ENCODE data around the gene ABL1.

Gene ABL1

DNA sequence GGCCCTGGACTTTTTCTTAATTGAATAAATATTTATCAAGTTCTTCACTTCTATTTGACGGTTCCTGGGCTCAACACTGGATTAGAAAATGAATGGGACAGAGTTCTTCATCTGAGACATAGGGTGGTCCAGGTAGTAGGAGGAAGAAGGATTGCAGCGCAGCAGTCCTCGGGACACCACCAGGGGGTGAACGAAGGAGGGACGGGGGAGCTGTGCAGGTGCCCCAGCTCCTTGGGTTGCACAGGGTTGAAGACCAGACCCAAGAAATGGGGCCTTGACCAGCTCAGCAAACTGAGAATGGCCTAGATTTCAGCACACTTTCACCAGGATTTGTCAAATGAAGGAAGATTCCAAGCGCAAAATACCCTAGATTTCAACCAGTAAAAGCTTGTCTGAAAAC is 29.5 kb downstream of the ABL1 start:
- Histone ChIP-seq H3K36me3 (ENCODE audit: insufficient read depth, low read length) (no peaks in the 10 kb centered on the region), H3K27me3 (ENCODE audit: insufficient read depth, low read length) (no peaks in the 10 kb centered on the region), H3K4me1 (ENCODE audit: insufficient read depth, low read length, severe bottlenecking) (no peaks in the 10 kb centered on the region), H4K20me1 (ENCODE audit: insufficient read depth, low read length) (no peaks in the 10 kb centered on the region), H3F3A (ENCODE audit: insufficient read depth, low read length) (no peaks in the 10 kb centered on the region), H2AFZ (ENCODE audit: low read length) (no peak overlapping the region), H3K9me2 (ENCODE audit: low read depth, low read length) (no peaks in the 10 kb centered on the region), H3K9ac (ENCODE audit: low read length) (no peak overlapping the region), H3K4me3 (ENCODE audit: low read depth, low read length, poor library complexity, severe bottlenecking) (no peak overlapping the region), H3K4me2 (ENCODE audit: low read length) (no peak overlapping the region), H3K27ac (ENCODE audit: low read depth, low read length, poor library complexity, severe bottlenecking) (no peak overlapping the region), H3K9me3 (ENCODE audit: low read length) (no peaks in the 10 kb centered on the region), H3K79me2 (ENCODE audit: insufficient read depth, low read length) (no peaks in the 10 kb centered on the region)
- TF ChIP-seq, protein P1, sequence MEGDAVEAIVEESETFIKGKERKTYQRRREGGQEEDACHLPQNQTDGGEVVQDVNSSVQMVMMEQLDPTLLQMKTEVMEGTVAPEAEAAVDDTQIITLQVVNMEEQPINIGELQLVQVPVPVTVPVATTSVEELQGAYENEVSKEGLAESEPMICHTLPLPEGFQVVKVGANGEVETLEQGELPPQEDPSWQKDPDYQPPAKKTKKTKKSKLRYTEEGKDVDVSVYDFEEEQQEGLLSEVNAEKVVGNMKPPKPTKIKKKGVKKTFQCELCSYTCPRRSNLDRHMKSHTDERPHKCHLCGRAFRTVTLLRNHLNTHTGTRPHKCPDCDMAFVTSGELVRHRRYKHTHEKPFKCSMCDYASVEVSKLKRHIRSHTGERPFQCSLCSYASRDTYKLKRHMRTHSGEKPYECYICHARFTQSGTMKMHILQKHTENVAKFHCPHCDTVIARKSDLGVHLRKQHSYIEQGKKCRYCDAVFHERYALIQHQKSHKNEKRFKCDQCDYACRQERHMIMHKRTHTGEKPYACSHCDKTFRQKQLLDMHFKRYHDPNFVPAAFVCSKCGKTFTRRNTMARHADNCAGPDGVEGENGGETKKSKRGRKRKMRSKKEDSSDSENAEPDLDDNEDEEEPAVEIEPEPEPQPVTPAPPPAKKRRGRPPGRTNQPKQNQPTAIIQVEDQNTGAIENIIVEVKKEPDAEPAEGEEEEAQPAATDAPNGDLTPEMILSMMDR (IDR thresholded peaks at IDR 0.05; ENCODE audit: low read length): no peak
- TF ChIP-seq EZH2 (IDR thresholded peaks at IDR 0.05; ENCODE audit: borderline replicate concordance, low read length): no peak

DNA sequence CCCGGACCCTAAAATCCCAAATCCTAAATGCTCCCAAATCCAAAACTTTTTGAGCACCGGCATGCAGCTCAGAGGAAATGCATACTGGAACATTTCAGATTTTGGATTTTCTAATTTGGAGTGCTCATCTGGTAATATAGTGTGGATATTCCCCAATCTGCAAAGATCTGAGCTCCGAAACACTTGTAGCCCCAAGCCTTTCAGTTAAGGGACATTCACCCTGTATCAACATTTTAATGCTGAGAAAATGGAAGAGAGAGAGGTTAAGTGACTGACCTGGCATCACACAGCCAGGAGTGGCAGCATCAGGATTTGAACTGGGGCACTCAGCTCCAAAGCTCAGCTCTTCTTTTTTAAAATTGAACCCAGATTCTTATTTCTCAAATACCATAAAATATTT is 30.9 kb downstream of the ABL1 start:
- no peak overlapping the region for H3K4me3 ChIP-seq (ENCODE audit: low read depth, low read length, poor library complexity, severe bottlenecking)
- H3K27me3 ChIP-seq (ENCODE audit: insufficient read depth, low read length): no peaks in the 10 kb centered on the region
- no peaks in the 10 kb centered on the region for H3K79me2 ChIP-seq (ENCODE audit: insufficient read depth, low read length)
- H3F3A ChIP-seq (ENCODE audit: insufficient read depth, low read length): no peaks in the 10 kb centered on the region
- H3K9me3 ChIP-seq (ENCODE audit: low read length): no peaks in the 10 kb centered on the region
- H3K36me3 ChIP-seq (ENCODE audit: insufficient read depth, low read length): no peaks in the 10 kb centered on the region
- H4K20me1 ChIP-seq (ENCODE audit: insufficient read depth, low read length): no peaks in the 10 kb centered on the region
- H3K4me1 ChIP-seq (ENCODE audit: insufficient read depth, low read length, severe bottlenecking): peaks cover 7% of the 10 kb centered on the region
- no peak for TF ChIP-seq EZH2 (IDR thresholded peaks at IDR 0.05; ENCODE audit: borderline replicate concordance, low read length)
- TF ChIP-seq, protein P1 (IDR thresholded peaks at IDR 0.05; ENCODE audit: low read length): no peak
- no peak overlapping the region for H3K9ac ChIP-seq (ENCODE audit: low read length)
- H3K27ac ChIP-seq (ENCODE audit: low read depth, low read length, poor library complexity, severe bottlenecking): no peak overlapping the region
- H2AFZ ChIP-seq (ENCODE audit: low read length): no peak overlapping the region
- H3K4me2 ChIP-seq (ENCODE audit: low read length): no peak overlapping the region
- H3K9me2 ChIP-seq (ENCODE audit: low read depth, low read length): no peaks in the 10 kb centered on the region

DNA sequence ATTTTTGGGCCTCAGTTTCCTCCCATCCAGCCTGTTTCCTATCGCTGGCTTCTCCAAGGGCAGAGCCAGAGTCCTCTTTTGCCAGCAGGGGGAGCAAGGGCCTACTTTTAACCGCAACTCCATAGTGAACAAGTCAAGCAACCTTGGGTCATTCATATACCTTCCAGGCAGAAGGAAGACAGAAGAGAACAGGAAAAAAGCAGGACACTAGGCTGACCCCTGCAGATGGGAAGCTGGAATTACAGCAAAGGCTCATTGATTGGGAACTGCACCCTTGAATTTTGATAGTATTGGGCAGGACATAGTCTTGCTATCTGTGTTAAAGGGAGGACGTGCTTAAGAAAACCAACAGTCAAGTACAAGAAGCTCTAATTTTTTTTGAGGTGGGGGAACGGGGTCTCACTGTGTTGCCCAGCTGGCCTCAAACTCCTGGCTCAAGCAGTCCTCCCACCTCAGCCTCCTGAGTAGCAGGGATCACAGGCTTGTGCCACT is 31.5 kb downstream of the ABL1 start:
- H3F3A ChIP-seq (ENCODE audit: insufficient read depth, low read length): no peaks in the 10 kb centered on the region
- no peaks in the 10 kb centered on the region for H4K20me1 ChIP-seq (ENCODE audit: insufficient read depth, low read length)
- H3K36me3 ChIP-seq (ENCODE audit: insufficient read depth, low read length): no peaks in the 10 kb centered on the region
- no peaks in the 10 kb centered on the region for H3K9me3 ChIP-seq (ENCODE audit: low read length)
- H3K27me3 ChIP-seq (ENCODE audit: insufficient read depth, low read length): no peaks in the 10 kb centered on the region
- no peak overlapping the region for H3K4me3 ChIP-seq (ENCODE audit: low read depth, low read length, poor library complexity, severe bottlenecking)
- H3K4me2 ChIP-seq (ENCODE audit: low read length): no peak overlapping the region
- no peaks in the 10 kb centered on the region for H3K79me2 ChIP-seq (ENCODE audit: insufficient read depth, low read length)
- H3K9ac ChIP-seq (ENCODE audit: low read length): no peak overlapping the region
- no peaks in the 10 kb centered on the region for H3K9me2 ChIP-seq (ENCODE audit: low read depth, low read length)
- H2AFZ ChIP-seq (ENCODE audit: low read length): no peak overlapping the region
- no peak overlapping the region for H3K27ac ChIP-seq (ENCODE audit: low read depth, low read length, poor library complexity, severe bottlenecking)
- TF ChIP-seq, protein P1 (IDR thresholded peaks at IDR 0.05; ENCODE audit: low read length): peak; percentile 95
- no peak for TF ChIP-seq EZH2 (IDR thresholded peaks at IDR 0.05; ENCODE audit: borderline replicate concordance, low read length)
- H3K4me1 ChIP-seq (ENCODE audit: insufficient read depth, low read length, severe bottlenecking): peaks cover 11% of the 10 kb centered on the region

Data from OCI-LY1 (cell line).